ENCODE measurements around the gene GNAI1. TPM values are rescaled to one million over a fixed set of nuclear protein-coding genes. Genes with fewer than 3 reads are reported as not detected.
A peak's percentile ranks its signal among the peaks of the same experiment; 100 is the strongest.

GNAI1 gene
- polyA plus RNA-seq, 12 donors: 30.7 to 63.6 (median 41.6) TPM; not detected in 1

- no peak for DNase-seq
These were observed 112.5 kb downstream of the GNAI1 start for GRCh38 chr7:80247144-80247543.

GRCh38 chr7:80247891-80248290 lies 113.3 kb downstream of the GNAI1 start:
- no peak for DNase-seq

DNA sequence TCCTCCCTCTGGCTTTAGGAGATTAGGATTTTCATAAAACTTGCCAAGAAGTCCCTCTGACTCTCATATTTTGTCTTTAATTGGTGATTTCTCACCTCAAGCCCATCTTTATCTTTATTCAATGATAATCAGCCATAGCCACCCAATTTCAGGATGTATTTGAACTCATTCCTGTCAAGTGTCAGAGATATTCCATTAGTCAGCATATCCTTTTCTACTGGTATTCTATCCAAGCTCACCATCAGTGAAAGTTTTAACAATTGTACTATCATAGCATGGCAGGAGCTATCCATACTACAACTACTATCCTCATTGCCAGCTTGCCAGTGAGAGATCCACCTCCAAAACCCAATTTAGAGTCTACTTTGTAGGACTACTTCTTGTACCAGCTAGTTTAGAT lies 114.6 kb downstream of the GNAI1 start:
- no peak for DNase-seq

- no peak for DNase-seq
These were observed 115.1 kb downstream of the GNAI1 start for GRCh38 chr7:80249619-80250295.

DNA sequence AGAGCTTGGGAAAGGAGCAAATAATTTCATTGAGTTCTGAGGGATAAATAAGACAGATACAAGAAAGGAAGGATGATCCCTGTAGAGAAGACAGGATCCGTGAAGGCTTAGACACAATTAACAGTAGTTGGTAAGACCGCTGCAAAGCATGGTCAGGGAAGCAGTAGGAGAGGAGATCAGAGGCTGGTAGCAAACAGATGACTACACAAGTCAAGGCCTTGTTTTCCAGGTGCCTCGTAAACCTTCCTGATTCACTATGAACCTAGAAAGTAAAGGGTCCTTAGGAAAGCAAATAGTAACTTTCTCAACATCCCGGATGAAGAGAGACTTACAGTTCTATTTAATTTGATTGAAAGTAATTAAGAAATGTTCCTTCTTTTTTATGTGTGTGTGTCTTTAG lies 118.6 kb downstream of the GNAI1 start:
- DNase-seq: no peak

DNA sequence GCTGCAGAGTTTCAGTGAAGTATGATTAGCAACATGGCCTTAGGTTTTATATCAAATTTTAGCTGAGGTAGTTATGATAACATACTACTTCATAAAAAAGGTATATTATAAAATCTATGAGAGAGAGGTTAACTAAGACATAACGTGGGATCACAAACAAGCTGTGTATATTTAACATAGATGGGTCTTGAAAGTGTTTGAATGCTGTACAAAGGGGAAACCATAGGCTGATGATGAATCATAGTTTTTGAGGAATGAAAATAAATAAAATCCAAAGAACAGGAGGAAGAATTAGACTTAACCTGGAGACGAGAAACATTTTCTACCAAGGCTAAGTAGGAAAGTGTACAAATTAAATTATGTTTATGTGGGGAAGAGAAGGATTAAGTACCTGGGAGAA lies 119.0 kb downstream of the GNAI1 start:
- DNase-seq: no peak

GRCh38 chr7:80255656-80256055 lies 121.0 kb downstream of the GNAI1 start:
- DNase-seq: no peak

- no peak for DNase-seq
These were observed 123.1 kb downstream of the GNAI1 start for GRCh38 chr7:80257756-80258155.

- no peak for DNase-seq
These were observed 126.0 kb downstream of the GNAI1 start for GRCh38 chr7:80260606-80261005.

- DNase-seq: peak; percentile 76
These were observed 128.7 kb downstream of the GNAI1 start for GRCh38 chr7:80263333-80263732.

GRCh38 chr7:80263821-80264220 lies 129.2 kb downstream of the GNAI1 start:
- no peak for DNase-seq

GRCh38 chr7:80264769-80265495 lies 130.3 kb downstream of the GNAI1 start:
- DNase-seq: no peak

DNA sequence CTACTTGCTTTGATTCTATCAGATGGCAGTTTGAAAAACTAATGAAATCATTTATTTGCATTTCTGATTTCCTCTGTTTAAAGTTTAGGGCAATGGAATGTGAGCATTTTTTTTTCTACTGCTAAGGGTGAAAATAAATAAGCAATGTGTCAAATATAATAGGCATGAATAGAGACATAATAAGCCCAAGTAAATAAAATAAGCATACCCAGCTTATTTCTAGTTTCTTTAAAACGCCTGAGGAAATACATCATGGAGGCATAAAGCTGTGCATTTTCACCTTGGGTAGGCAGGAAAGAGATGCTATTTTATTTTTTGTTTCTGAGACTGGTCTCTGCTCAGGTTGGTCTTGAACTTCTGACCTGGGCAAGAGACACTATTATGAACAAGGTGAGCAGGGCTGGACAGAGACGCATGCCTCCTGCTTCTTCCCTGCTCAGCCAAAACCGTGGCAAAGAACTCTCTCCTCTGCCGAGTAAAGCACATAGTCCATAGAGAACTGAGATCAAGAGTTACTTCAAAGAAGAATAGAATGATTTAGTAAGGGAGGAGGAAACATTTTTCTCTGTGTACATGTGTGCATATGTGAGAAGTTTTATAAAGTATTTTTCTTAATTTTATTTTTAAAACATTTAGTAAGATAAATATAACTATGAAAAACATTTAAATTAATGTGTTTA lies 138.1 kb downstream of the GNAI1 start:
- no peak for DNase-seq

DNA sequence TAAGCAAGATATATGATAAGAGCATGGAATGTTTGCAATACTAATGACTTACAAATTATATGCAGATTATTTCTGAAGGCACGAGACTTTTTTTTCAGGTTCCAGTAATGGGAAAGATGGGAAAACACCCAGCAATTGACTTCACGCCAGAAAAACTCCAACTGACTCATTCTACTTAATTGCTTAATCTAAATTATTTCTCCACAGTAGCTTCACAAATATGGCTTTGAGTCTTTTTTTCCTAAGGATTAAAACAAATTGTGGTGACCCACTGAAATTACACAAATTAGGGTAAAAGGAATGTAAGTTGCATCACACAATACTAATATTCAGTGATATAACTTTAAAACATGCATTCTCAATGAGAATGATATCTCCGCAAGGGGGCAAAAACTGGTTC lies 138.7 kb downstream of the GNAI1 start:
- no peak for DNase-seq

DNA sequence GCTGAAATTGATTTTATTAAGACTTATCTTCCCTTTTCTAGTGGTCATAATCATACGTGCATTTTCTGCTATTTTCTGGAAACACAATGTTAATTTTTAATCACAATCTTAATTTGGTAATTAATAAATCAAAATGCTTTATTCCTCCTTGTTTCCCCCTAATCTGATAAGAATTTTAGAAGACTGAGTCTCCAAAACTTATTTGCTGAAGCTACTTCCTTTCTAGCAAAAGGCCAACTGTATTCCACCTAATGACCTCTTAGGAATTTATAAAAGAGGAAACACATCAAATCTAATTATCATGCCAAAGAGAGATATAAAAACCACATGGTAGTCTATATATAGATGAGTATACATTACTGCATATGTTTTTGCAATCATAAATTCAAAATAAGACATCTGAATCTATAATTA lies 140.6 kb downstream of the GNAI1 start:
- no peak for DNase-seq

Data from muscle of arm (tissue), 12 donors.